GM10248 (cell line): ENCODE measurements around the gene YIF1B.

Experiments used
- CTCF ChIA-PET: fragments of 300-600 bp; sonication (Branson Sonifier 250); formaldehyde crosslinking; extraction: SDS; loops from one replicate; lab custom pipeline; 2021; ENCODE audit warnings: antibody characterized with exemption; lab: Yijun Ruan, JAX
- POLR2A ChIA-PET: fragments of 350-650 bp; sonication (Branson Sonifier 250); formaldehyde crosslinking; extraction: SDS; loops from one replicate; lab custom pipeline; 2020; ENCODE audit warnings: antibody characterized with exemption; lab: Yijun Ruan, JAX
- DNase-seq: peaks from one replicate; pipeline ENCODE4 v3.0.0; 2012; ENCODE audit errors: extremely low spot score
- TF ChIP-seq, protein P1 (sequence below): IDR thresholded peaks from 2 replicates; pipeline ENCODE4 v1.5.1; 2012; ENCODE audit warnings: mild to moderate bottlenecking, low read depth; ENCODE audit errors: extremely low read depth, missing control alignments, control extremely low read depth

YIF1B gene

DNA sequence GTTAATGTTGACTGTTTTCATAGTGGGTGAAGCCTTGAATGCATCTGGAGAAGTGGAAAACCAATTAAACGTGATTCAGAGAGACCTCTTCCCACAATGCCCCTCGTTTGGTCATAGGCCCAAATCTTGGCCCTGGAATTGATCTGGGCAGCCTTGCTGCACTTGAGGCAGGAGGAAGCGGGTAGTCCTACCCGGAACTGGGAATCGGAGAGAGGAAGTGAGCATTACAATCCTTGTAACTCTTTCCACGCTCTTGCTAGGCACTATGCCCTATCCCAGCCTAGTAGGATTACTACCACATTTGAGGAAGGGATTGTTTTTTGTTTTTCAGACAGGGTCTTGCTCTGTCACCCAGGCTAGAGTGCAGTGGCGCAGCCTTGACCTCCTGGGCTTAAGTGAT, 7.5 kb upstream of the YIF1B start:
- TF ChIP-seq, protein P1, sequence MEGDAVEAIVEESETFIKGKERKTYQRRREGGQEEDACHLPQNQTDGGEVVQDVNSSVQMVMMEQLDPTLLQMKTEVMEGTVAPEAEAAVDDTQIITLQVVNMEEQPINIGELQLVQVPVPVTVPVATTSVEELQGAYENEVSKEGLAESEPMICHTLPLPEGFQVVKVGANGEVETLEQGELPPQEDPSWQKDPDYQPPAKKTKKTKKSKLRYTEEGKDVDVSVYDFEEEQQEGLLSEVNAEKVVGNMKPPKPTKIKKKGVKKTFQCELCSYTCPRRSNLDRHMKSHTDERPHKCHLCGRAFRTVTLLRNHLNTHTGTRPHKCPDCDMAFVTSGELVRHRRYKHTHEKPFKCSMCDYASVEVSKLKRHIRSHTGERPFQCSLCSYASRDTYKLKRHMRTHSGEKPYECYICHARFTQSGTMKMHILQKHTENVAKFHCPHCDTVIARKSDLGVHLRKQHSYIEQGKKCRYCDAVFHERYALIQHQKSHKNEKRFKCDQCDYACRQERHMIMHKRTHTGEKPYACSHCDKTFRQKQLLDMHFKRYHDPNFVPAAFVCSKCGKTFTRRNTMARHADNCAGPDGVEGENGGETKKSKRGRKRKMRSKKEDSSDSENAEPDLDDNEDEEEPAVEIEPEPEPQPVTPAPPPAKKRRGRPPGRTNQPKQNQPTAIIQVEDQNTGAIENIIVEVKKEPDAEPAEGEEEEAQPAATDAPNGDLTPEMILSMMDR = no peak
- CTCF ChIA-PET = no interaction called here
- POLR2A ChIA-PET = no interaction called here
- no peak for DNase-seq

DNA sequence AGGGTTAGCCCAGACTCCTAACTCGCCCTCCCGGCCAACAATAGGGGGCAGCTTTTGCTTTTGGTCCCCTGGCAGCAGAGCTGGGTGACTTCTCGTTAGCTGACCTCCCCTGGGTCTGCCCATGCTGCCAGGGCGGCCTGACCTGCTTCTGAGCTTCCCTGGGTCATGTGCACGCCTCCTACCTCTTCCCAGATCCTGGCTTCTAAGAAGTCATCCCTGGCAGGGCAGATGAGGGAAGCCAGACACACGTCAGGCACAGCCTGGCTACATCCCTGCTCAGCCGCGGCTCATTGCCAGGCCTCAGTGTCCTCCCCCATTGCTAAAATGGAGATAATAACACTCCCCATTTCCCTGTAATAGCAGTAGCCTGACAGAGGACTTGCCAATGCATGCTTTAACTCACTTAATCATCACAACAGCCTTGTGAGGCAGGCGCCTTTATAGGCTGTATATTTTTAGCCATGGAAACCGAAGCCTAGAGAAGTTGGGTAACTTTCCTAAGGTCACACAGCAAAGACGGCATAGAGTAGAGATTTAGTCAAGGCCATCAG, 6.0 kb upstream of the YIF1B start:
- DNase-seq = no peak
- ChIA-PET POLR2A (no interaction called here), CTCF (interaction anchor here (0.9 to 1.0 kb wide), 2 partner anchors 14 to 18 kb away, joined by 3 read pairs; partner anchors contain the start of gene C19orf33)
- TF ChIP-seq, protein P1 = no peak

DNA sequence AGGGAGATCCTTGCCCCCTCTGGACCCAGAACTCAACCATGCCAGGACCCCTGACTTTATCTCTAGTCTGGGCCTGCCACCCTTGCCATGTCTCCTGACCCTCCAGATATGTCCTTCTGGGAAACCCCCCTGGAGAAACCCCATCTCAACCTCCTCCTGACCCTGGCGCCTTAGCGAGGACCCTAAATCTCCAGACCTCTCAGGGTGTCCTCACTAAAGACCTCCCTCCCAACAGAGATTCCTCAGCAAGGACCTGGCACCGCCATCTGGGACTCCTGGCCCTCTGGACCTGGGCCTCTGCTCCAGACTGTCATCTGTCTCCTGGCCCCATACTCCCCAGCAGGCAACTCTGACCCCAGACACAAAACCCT, 5.2 kb upstream of the YIF1B start:
- TF ChIP-seq, protein P1 = no peak
- CTCF ChIA-PET = interaction anchor here (0.9 to 2.1 kb wide), 2 partner anchors 10 to 17 kb away, joined by 3 to 7 read pairs; partner anchors contain the start of gene C19orf33
- POLR2A ChIA-PET = no interaction called here
- DNase-seq = no peak

- TF ChIP-seq, protein P1 = no peak
- ChIA-PET CTCF (interaction anchor here (0.6 to 2.1 kb wide), 5 partner anchors 12 to 422 kb away, joined by 3 to 7 read pairs (median 4); no protein-coding TSS in a partner anchor), POLR2A (interaction anchor here (0.7 kb wide), 1 partner anchor 13 kb away, joined by 3 read pairs; no protein-coding TSS in a partner anchor)
- no peak for DNase-seq
Observed at GRCh38 chr19:38319421-38320258, 3.9 kb upstream of the YIF1B start, which contains the start of gene KCNK6. Gene KCNK6, plus strand, starts transcription at chr19:38319845. Its CDS starts 106 bp downstream, at chr19:38319951.

DNA sequence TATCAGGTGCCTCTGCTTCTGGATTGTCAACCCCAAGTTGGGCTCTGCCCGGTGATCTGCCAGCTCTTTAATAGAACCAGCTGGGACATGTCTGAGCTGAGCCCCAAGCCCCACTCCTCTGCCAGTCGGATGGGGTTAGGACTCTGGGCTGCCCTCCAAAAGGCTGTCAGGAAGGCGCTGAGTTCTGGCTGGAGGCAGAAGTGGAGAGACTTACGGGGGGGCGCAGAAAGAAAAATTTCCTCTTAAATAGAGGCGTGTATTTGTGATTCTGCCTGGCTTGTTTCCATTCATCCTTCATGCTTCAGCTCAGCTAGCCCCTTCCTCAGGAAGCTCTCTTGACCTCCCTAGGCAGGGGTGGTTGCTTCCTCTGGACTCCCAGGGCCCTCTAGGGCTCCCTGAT, 2.9 kb upstream of the YIF1B start:
- ChIA-PET POLR2A (no interaction called here), CTCF (interaction anchor here (1.1 to 2.1 kb wide), 6 partner anchors 13 to 421 kb away, joined by 3 to 7 read pairs (median 4); partner anchors contain the start of gene CATSPERG)

DNA sequence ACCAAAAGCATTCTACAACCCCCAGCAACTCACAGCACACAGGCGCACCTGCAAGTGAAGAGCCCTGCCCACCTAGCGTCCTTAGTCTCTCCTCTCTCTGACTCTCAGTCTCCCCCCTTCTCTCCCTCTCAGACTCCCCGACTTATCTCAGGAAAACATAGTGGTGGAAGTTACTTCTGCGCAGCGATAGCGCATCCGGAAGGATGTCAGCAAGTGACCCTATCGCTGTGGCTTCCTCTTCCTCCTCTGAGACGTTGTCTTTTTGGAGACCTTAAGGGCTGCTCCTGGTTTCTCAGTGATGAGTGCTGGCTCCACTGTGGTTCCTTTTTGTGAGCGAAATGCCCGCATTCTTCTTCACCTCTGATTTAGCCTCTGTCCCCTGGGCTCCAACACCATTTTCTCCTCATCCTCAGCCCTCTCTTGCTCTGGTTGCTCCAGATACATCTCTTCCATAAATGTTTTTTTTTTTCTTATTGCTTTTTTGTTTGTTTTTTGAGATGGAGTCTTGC, 1.4 kb upstream of the YIF1B start:
- no peak for DNase-seq

More for the DNA sequence above, 2.9 kb upstream of the YIF1B start:
- DNase-seq = no peak
- TF ChIP-seq, protein P1 = no peak

More for the DNA sequence above, 1.4 kb upstream of the YIF1B start:
- POLR2A ChIA-PET = no interaction called here
- CTCF ChIA-PET = no interaction called here
- TF ChIP-seq, protein P1 = no peak
